HepG2 (cell line): Measurements from ENCODE around the gene RPS6KA5. TPM values are rescaled to one million over a fixed set of nuclear protein-coding genes. Genes with fewer than 3 reads are reported as not detected.

Experiments
- DMAP1 ChIP-seq: IDR thresholded peaks from 2 replicates; pipeline ENCODE4 v1.6.1; 2016
- FOSL2 ChIP-seq: sonication (generic); formaldehyde crosslinking; IDR thresholded peaks from 2 replicates; pipeline ENCODE4 v1.4.0; 2020; ENCODE audit warnings: missing genetic modification reagents
- FOXC1 ChIP-seq: sonication (generic); formaldehyde crosslinking; IDR thresholded peaks from 2 replicates; pipeline ENCODE4 v1.8.0; 2022; ENCODE audit warnings: mild to moderate bottlenecking, missing genetic modification reagents, borderline replicate concordance
- HMGXB3 ChIP-seq: sonication (generic); formaldehyde crosslinking; IDR thresholded peaks from 2 replicates; pipeline ENCODE4 v1.4.0; 2020; ENCODE audit warnings: missing genetic modification reagents, borderline replicate concordance
- HOXA7 ChIP-seq: sonication (generic); formaldehyde crosslinking; IDR thresholded peaks from 2 replicates; pipeline ENCODE4 v1.8.1; 2022; ENCODE audit warnings: mild to moderate bottlenecking, missing genetic modification reagents, moderate library complexity
- ISL2 ChIP-seq: sonication (generic); formaldehyde crosslinking; IDR thresholded peaks from 2 replicates; pipeline ENCODE4 v1.5.0; 2020; ENCODE audit warnings: missing genetic modification reagents
- MYNN ChIP-seq: sonication (generic); formaldehyde crosslinking; IDR thresholded peaks from 2 replicates; pipeline ENCODE4 v1.4.0; 2020; ENCODE audit warnings: mild to moderate bottlenecking, low read depth, missing genetic modification reagents
- NAIF1 ChIP-seq: sonication (generic); formaldehyde crosslinking; IDR thresholded peaks from 2 replicates; pipeline ENCODE4 v1.5.0; 2020; ENCODE audit warnings: mild to moderate bottlenecking, missing genetic modification reagents, borderline replicate concordance
- POGZ ChIP-seq: sonication (generic); formaldehyde crosslinking; IDR thresholded peaks from 2 replicates; pipeline ENCODE4 v1.4.0; 2020; ENCODE audit warnings: mild to moderate bottlenecking, missing genetic modification reagents
- STAT6 ChIP-seq: sonication (generic); formaldehyde crosslinking; IDR thresholded peaks from 2 replicates; pipeline ENCODE4 v1.4.0; 2020; ENCODE audit warnings: missing genetic modification reagents, mild to moderate bottlenecking, borderline replicate concordance
- TARDBP ChIP-seq: sonication (generic); formaldehyde crosslinking; IDR thresholded peaks from 2 replicates; pipeline ENCODE4 v1.8.0; 2022; ENCODE audit warnings: mild to moderate bottlenecking, missing genetic modification reagents
- THRA ChIP-seq: sonication (generic); formaldehyde crosslinking; IDR thresholded peaks from 2 replicates; pipeline ENCODE4 v1.4.0; 2020; ENCODE audit warnings: missing genetic modification reagents, borderline replicate concordance
- THYN1 ChIP-seq: sonication (generic); formaldehyde crosslinking; IDR thresholded peaks from 2 replicates; pipeline ENCODE4 v1.8.1; 2023; ENCODE audit warnings: low read depth, mild to moderate bottlenecking, moderate library complexity, missing genetic modification reagents, borderline replicate concordance
- ZBTB21 ChIP-seq: sonication (generic); formaldehyde crosslinking; IDR thresholded peaks from 2 replicates; pipeline ENCODE4 v1.4.0; 2020; ENCODE audit warnings: missing genetic modification reagents
- ZFP82 ChIP-seq: sonication (generic); formaldehyde crosslinking; IDR thresholded peaks from 2 replicates; pipeline ENCODE4 v1.5.1; 2020; ENCODE audit warnings: mild to moderate bottlenecking, missing genetic modification reagents, borderline replicate concordance
- ZKSCAN5 ChIP-seq: sonication (generic); formaldehyde crosslinking; IDR thresholded peaks from 2 replicates; pipeline ENCODE4 v1.5.1; 2020; ENCODE audit warnings: mild to moderate bottlenecking, missing genetic modification reagents
- ZMAT5 ChIP-seq: sonication (generic); formaldehyde crosslinking; IDR thresholded peaks from 2 replicates; pipeline ENCODE4 v1.5.0; 2020; ENCODE audit warnings: mild to moderate bottlenecking, low read depth, missing genetic modification reagents, borderline replicate concordance
- ZNF205 ChIP-seq: IDR thresholded peaks from 2 replicates; pipeline ENCODE4 v1.6.1; 2018; ENCODE audit warnings: missing biosample characterization, missing genetic modification reagents
- ZNF367 ChIP-seq: sonication (generic); formaldehyde crosslinking; IDR thresholded peaks from 2 replicates; pipeline ENCODE4 v1.4.0; 2020; ENCODE audit warnings: missing genetic modification reagents, borderline replicate concordance
- ZNF749 ChIP-seq: sonication (generic); formaldehyde crosslinking; IDR thresholded peaks from 2 replicates; pipeline ENCODE4 v1.8.0; 2022; ENCODE audit warnings: mild to moderate bottlenecking, missing genetic modification reagents, moderate library complexity, borderline replicate concordance
- ZNF761 ChIP-seq: sonication (generic); formaldehyde crosslinking; conservative IDR thresholded peaks from 2 replicates; pipeline ENCODE4 v1.4.0; 2020; ENCODE audit warnings: mild to moderate bottlenecking, missing genetic modification reagents
- ZSCAN25 ChIP-seq: sonication (generic); formaldehyde crosslinking; IDR thresholded peaks from 2 replicates; pipeline ENCODE4 v1.8.0; 2022; ENCODE audit warnings: mild to moderate bottlenecking, missing genetic modification reagents
- polyA plus RNA-seq, 8 experiments: library from polyadenylated mRNA; depleted of rRNA in 3 of 8; stranded (reverse) in 7 of 8; unstranded in 1 of 8; fragments of >200 nt; fragmentation: Illumina TruSeq in 4 of 8; extraction: Trizol in 4 of 8; gene quantifications; 2 replicates each; pipeline versions ENCODE4 v1.2.1 to v1.2.3, GENCODE V29; 2011 to 2016; ENCODE audit warnings: low read depth in 4 of 8, missing spikeins in 1 of 8, mixed read lengths in 1 of 8; ENCODE audit not compliant: insufficient read depth in 1 of 8
- total RNA-seq, 5 experiments: library from RNA; depleted of rRNA; stranded (reverse); fragments of >200 nt; fragmentation: Illumina TruSeq; extraction: Trizol; gene quantifications; 2 replicates each; pipeline ENCODE4 v1.2.3, GENCODE V29; 2016; ENCODE audit warnings: low read depth in 1 of 5

RPS6KA5 gene
- total and polyA plus RNA-seq, 2 of the 13 experiments (the other 11 are each of a cell fraction or from before 2014, with no cell fraction given), result 0.50 to 0.58 TPM

GRCh38 chr14:90827919-90828610 is 232.4 kb downstream of the RPS6KA5 start (continued):
- TF ChIP-seq MYNN (CRISPR knock-in tag) (no peak), ZNF761 (CRISPR knock-in tag) (0 out of 2 replicates have a peak, but pooled peaks have one; percentile 54), FOXC1 (no peak), NAIF1 (CRISPR knock-in tag) (no peak), THYN1 (CRISPR knock-in tag) (no peak), ZNF749 (CRISPR knock-in tag) (no peak), ZNF205 (no peak), STAT6 (CRISPR knock-in tag) (no peak), FOSL2 (CRISPR knock-in tag) (no peak), ZBTB21 (CRISPR knock-in tag) (no peak), ISL2 (no peak), ZFP82 (CRISPR knock-in tag) (0 out of 2 replicates have a peak, but pooled peaks have one; percentile 71), DMAP1 (CRISPR knock-in tag) (no peak), HMGXB3 (CRISPR knock-in tag) (no peak), HOXA7 (CRISPR knock-in tag) (no peak), THRA (CRISPR knock-in tag) (no peak), ZMAT5 (no peak), ZSCAN25 (CRISPR knock-in tag) (no peak), ZKSCAN5 (CRISPR knock-in tag) (no peak), POGZ (CRISPR knock-in tag) (peak; percentile 81), TARDBP (CRISPR knock-in tag) (peak; percentile 52; the same call in 1 of the 2 replicates), ZNF367 (CRISPR knock-in tag) (no peak)
